ENCODE measurements around the gene C6orf15. TPM values are rescaled to one million over a fixed set of nuclear protein-coding genes. Genes with fewer than 3 reads are reported as not detected.
"Not testable (repeated sequence)": the region's sequence is repeated elsewhere in the genome, so short reads cannot be mapped to it uniquely, and the experiment has no call there.

The C6orf15 gene
- total RNA-seq, 1 experiment from 2014 or later, result not detected

- H3K36me3 ChIP-seq (ENCODE audit: control insufficient read depth, insufficient read depth, low read length); ATAC-seq; DNase-seq (ENCODE audit: low read depth, low spot score); H3K27me3 ChIP-seq (ENCODE audit: control insufficient read depth, insufficient read depth, low read length); H3K9me3 ChIP-seq (ENCODE audit: control insufficient read depth, insufficient read depth, low read depth, low read length); BruUV-seq (replicated peaks); H3K27ac ChIP-seq (ENCODE audit: low read length); intact Hi-C loops (cut with micrococcal nuclease; ENCODE audit: unreplicated experiment); H3K4me1 ChIP-seq (ENCODE audit: control insufficient read depth, insufficient read depth, low read length); in situ Hi-C loops (cut with HindIII; ENCODE audit: low pct_unique_long_range_greater_than_20kb, low sequenced_read_pairs); POLR2A ChIA-PET; CTCF ChIA-PET; H3K4me3 ChIP-seq (ENCODE audit: low read depth in 2 of 2, low read length in 2 of 2): not testable (repeated sequence)
These were observed 45.3 kb downstream of the C6orf15 start for GRCh38 chr6:31067028-31067427.

DNA sequence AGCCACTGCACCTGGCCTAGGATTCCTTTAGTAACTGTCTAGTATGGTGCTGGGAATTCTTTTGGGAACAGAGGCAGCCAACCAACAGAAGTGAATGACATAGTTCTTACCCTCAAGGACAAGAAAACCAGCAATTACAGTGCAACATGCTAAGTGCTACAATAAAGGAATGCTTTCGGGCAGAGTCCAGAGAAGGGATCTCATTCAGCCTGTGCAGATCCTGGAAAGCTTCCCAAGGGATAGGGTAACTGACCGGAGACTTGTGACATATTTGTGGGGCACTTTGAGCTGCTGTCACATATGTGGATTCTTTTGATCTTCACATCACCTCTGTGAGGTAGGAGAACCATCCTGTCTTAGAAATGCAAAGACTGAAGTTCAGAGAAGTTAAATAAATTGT is 46.8 kb downstream of the C6orf15 start:
- ATAC-seq (no peak), DNase-seq (ENCODE audit: low read depth, low spot score) (no peak)
- no peaks in the 10 kb centered on the region for H3K36me3 ChIP-seq (ENCODE audit: control insufficient read depth, insufficient read depth, low read length)
- no peaks in the 10 kb centered on the region for H3K27me3 ChIP-seq (ENCODE audit: control insufficient read depth, insufficient read depth, low read length)
- POLR2A ChIA-PET, result no interaction called here
- H3K4me1 ChIP-seq (ENCODE audit: control insufficient read depth, insufficient read depth, low read length), result peaks cover 2% of the 10 kb centered on the region
- TF ChIP-seq POLR2AphosphoS5 (IDR thresholded peaks at IDR 0.05; ENCODE audit: low read depth, low read length), result no peak
- TF ChIP-seq, protein P1, sequence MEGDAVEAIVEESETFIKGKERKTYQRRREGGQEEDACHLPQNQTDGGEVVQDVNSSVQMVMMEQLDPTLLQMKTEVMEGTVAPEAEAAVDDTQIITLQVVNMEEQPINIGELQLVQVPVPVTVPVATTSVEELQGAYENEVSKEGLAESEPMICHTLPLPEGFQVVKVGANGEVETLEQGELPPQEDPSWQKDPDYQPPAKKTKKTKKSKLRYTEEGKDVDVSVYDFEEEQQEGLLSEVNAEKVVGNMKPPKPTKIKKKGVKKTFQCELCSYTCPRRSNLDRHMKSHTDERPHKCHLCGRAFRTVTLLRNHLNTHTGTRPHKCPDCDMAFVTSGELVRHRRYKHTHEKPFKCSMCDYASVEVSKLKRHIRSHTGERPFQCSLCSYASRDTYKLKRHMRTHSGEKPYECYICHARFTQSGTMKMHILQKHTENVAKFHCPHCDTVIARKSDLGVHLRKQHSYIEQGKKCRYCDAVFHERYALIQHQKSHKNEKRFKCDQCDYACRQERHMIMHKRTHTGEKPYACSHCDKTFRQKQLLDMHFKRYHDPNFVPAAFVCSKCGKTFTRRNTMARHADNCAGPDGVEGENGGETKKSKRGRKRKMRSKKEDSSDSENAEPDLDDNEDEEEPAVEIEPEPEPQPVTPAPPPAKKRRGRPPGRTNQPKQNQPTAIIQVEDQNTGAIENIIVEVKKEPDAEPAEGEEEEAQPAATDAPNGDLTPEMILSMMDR (IDR thresholded peaks at IDR 0.05), result no peak
- TF ChIP-seq SIN3A (IDR thresholded peaks at IDR 0.05; ENCODE audit: borderline replicate concordance, insufficient read depth, low read depth, low read length), result no peak
- TF ChIP-seq TCF7L2 (IDR thresholded peaks at IDR 0.05; ENCODE audit: low read depth, low read length), result no peak
- TF ChIP-seq, protein P2, sequence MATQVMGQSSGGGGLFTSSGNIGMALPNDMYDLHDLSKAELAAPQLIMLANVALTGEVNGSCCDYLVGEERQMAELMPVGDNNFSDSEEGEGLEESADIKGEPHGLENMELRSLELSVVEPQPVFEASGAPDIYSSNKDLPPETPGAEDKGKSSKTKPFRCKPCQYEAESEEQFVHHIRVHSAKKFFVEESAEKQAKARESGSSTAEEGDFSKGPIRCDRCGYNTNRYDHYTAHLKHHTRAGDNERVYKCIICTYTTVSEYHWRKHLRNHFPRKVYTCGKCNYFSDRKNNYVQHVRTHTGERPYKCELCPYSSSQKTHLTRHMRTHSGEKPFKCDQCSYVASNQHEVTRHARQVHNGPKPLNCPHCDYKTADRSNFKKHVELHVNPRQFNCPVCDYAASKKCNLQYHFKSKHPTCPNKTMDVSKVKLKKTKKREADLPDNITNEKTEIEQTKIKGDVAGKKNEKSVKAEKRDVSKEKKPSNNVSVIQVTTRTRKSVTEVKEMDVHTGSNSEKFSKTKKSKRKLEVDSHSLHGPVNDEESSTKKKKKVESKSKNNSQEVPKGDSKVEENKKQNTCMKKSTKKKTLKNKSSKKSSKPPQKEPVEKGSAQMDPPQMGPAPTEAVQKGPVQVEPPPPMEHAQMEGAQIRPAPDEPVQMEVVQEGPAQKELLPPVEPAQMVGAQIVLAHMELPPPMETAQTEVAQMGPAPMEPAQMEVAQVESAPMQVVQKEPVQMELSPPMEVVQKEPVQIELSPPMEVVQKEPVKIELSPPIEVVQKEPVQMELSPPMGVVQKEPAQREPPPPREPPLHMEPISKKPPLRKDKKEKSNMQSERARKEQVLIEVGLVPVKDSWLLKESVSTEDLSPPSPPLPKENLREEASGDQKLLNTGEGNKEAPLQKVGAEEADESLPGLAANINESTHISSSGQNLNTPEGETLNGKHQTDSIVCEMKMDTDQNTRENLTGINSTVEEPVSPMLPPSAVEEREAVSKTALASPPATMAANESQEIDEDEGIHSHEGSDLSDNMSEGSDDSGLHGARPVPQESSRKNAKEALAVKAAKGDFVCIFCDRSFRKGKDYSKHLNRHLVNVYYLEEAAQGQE (IDR thresholded peaks at IDR 0.05; ENCODE audit: insufficient read depth in 1 of 2, low read depth in 2 of 2, low read length in 1 of 2), result no peak
- CTCF ChIA-PET, result no interaction called here
- no peak overlapping the region for H3K4me3 ChIP-seq (ENCODE audit: low read depth in 2 of 2, low read length in 2 of 2)
- BruUV-seq (replicated peaks), result no TSS peak
- H3K9me3 ChIP-seq (ENCODE audit: control insufficient read depth, insufficient read depth, low read depth, low read length), result no peaks in the 10 kb centered on the region
- intact Hi-C loops (cut with micrococcal nuclease; ENCODE audit: unreplicated experiment) (no loop called here), in situ Hi-C loops (cut with HindIII; ENCODE audit: low pct_unique_long_range_greater_than_20kb, low sequenced_read_pairs) (no loop called here)
- H3K27ac ChIP-seq (ENCODE audit: low read length), result no peak overlapping the region

GRCh38 chr6:31063906-31064435 is 48.4 kb downstream of the C6orf15 start:
- no peaks in the 10 kb centered on the region for H3K4me1 ChIP-seq (ENCODE audit: control insufficient read depth, insufficient read depth, low read length)
- no TSS peak for BruUV-seq (replicated peaks)
- DNase-seq (ENCODE audit: low read depth, low spot score), result no peak
- no peak overlapping the region for H3K4me3 ChIP-seq (ENCODE audit: low read depth in 2 of 2, low read length in 2 of 2)
- H3K9me3 ChIP-seq (ENCODE audit: control insufficient read depth, insufficient read depth, low read depth, low read length), result no peaks in the 10 kb centered on the region
- intact Hi-C loops (cut with micrococcal nuclease; ENCODE audit: unreplicated experiment), result no loop called here
- TF ChIP-seq POLR2AphosphoS5 (IDR thresholded peaks at IDR 0.05; ENCODE audit: low read depth, low read length), result no peak
- TF ChIP-seq, protein P1 (IDR thresholded peaks at IDR 0.05), result no peak
- TF ChIP-seq, protein P2 (IDR thresholded peaks at IDR 0.05; ENCODE audit: insufficient read depth in 1 of 2, low read depth in 2 of 2, low read length in 1 of 2), result no peak
- TF ChIP-seq TCF7L2 (IDR thresholded peaks at IDR 0.05; ENCODE audit: low read depth, low read length), result no peak
- TF ChIP-seq SIN3A (IDR thresholded peaks at IDR 0.05; ENCODE audit: borderline replicate concordance, insufficient read depth, low read depth, low read length), result no peak
- no peak for ATAC-seq
- in situ Hi-C loops (cut with HindIII; ENCODE audit: low pct_unique_long_range_greater_than_20kb, low sequenced_read_pairs), result no loop called here
- H3K36me3 ChIP-seq (ENCODE audit: control insufficient read depth, insufficient read depth, low read length), result no peaks in the 10 kb centered on the region
- ChIA-PET CTCF (no interaction called here), POLR2A (no interaction called here)
- H3K27ac ChIP-seq (ENCODE audit: low read length), result no peak overlapping the region
- no peaks in the 10 kb centered on the region for H3K27me3 ChIP-seq (ENCODE audit: control insufficient read depth, insufficient read depth, low read length)
